CD14-positive monocyte (primary cell): ENCODE results near the gene VIM. TPM values are rescaled to one million over a fixed set of nuclear protein-coding genes. Genes with fewer than 3 reads are reported as not detected.

ENCODE experiments used
- DNase-seq, 3 donors: peaks; one replicate each; pipeline ENCODE4 v3.0.0-alpha.2; 2011 to 2022
- H2AFZ ChIP-seq: 2 replicates; pipeline ENCODE4 v1.6.0; 2012; ENCODE audit warnings: mild to moderate bottlenecking, low read depth, low read length, inconsistent platforms; ENCODE audit not compliant: insufficient read depth, poor library complexity, severe bottlenecking
- H3K27ac ChIP-seq, 2 donors: 1 replicate in 1 of 2; 2 replicates in 1 of 2; pipeline ENCODE4 v1.5.1; 2012 to 2013; ENCODE audit warnings: low read length in 2 of 2, control low read depth in 1 of 2, inconsistent platforms in 1 of 2, low read depth in 1 of 2, mild to moderate bottlenecking in 1 of 2
- H3K27me3 ChIP-seq, 2 donors: one replicate each; pipeline versions ENCODE4 v1.6.0 to v1.6.1; 2011 to 2013; ENCODE audit warnings: low read length in 2 of 2; ENCODE audit not compliant: control insufficient read depth in 2 of 2, insufficient read depth in 2 of 2
- H3K36me3 ChIP-seq, 2 donors: replicated peaks in 1 of 2; 1 replicate in 1 of 2; 2 replicates in 1 of 2; pipeline versions ENCODE4 v1.5.1 to v1.6.1; 2012 to 2013; ENCODE audit warnings: low read length in 2 of 2, control low read depth in 1 of 2, inconsistent platforms in 1 of 2, mild to moderate bottlenecking in 1 of 2; ENCODE audit not compliant: insufficient read depth in 2 of 2, control insufficient read depth in 1 of 2
- H3K4me1 ChIP-seq, 2 donors: 1 replicate in 1 of 2; 2 replicates in 1 of 2; pipeline versions ENCODE4 v1.5.1 to v1.6.1; 2012 to 2013; ENCODE audit warnings: low read length in 2 of 2, control low read depth in 1 of 2, inconsistent platforms in 1 of 2, mild to moderate bottlenecking in 1 of 2, moderate library complexity in 1 of 2; ENCODE audit not compliant: insufficient read depth in 2 of 2, control insufficient read depth in 1 of 2
- H3K4me2 ChIP-seq: replicated peaks from 2 replicates; pipeline ENCODE3; 2012; ENCODE audit warnings: low read length, moderate library complexity, mild to moderate bottlenecking; ENCODE audit not compliant: poor library complexity, severe bottlenecking; ENCODE audit errors: extremely low read depth
- H3K4me3 ChIP-seq, 3 experiments: fragments of 200-600 bp in 1 of 3; sonication (generic) in 1 of 3; replicated peaks in 1 of 3; 1 replicate in 2 of 3; 2 replicates in 1 of 3; pipeline ENCODE4 v1.5.1; 2011 to 2013; ENCODE audit warnings: low read length in 3 of 3, mild to moderate bottlenecking in 3 of 3, control low read depth in 2 of 3, low read depth in 2 of 3, inconsistent platforms in 1 of 3, moderate library complexity in 1 of 3
- H3K79me2 ChIP-seq: 2 replicates; pipeline ENCODE4 v1.6.0; 2012; ENCODE audit warnings: mild to moderate bottlenecking, control low read depth, inconsistent platforms, low read length, moderate library complexity; ENCODE audit not compliant: insufficient read depth
- H3K9ac ChIP-seq: 2 replicates; pipeline ENCODE4 v1.6.0; 2017; ENCODE audit warnings: low read length, mild to moderate bottlenecking; ENCODE audit not compliant: insufficient read depth, poor library complexity, severe bottlenecking
- H3K9me3 ChIP-seq, 2 donors: replicated peaks in 1 of 2; 1 replicate in 1 of 2; 2 replicates in 1 of 2; pipeline versions ENCODE4 v1.5.1 to v1.6.1; 2012 to 2013; ENCODE audit warnings: low read length in 2 of 2, control low read depth in 1 of 2; ENCODE audit not compliant: control insufficient read depth in 1 of 2, insufficient read depth in 1 of 2
- H4K20me1 ChIP-seq: 2 replicates; pipeline ENCODE4 v1.6.0; 2012; ENCODE audit warnings: mild to moderate bottlenecking, low read length, control low read depth, moderate library complexity; ENCODE audit not compliant: insufficient read depth
- H3K27ac Mint-ChIP-seq, 7 donors: one replicate each; pipeline ENCODE4 v1.8.0; 2020; ENCODE audit warnings: mild to moderate bottlenecking in 7 of 7, mixed read lengths in 7 of 7, moderate library complexity in 6 of 7, inconsistent platforms in 2 of 7
- H3K27me3 Mint-ChIP-seq, 3 donors: one replicate each; pipeline ENCODE4 v1.8.0; 2021 to 2022; ENCODE audit warnings: low read depth in 3 of 3, mild to moderate bottlenecking in 3 of 3, mixed read lengths in 3 of 3, moderate library complexity in 3 of 3, inconsistent platforms in 1 of 3
- H3K36me3 Mint-ChIP-seq, 2 donors: one replicate each; pipeline ENCODE4 v1.8.0; 2020; ENCODE audit warnings: mixed read lengths in 2 of 2, inconsistent platforms in 1 of 2, mild to moderate bottlenecking in 1 of 2
- H3K4me1 Mint-ChIP-seq: one replicate; pipeline ENCODE4 v1.8.0; 2020; ENCODE audit warnings: mild to moderate bottlenecking, mixed read lengths
- H3K4me3 Mint-ChIP-seq, 2 donors: one replicate each; pipeline ENCODE4 v1.8.0; 2020; ENCODE audit warnings: mild to moderate bottlenecking in 2 of 2, mixed read lengths in 2 of 2, moderate library complexity in 1 of 2
- H3K9me3 Mint-ChIP-seq, 7 donors: one replicate each; pipeline ENCODE4 v1.8.0; 2020 to 2022; ENCODE audit warnings: mixed read lengths in 7 of 7, mild to moderate bottlenecking in 6 of 7, moderate library complexity in 6 of 7, inconsistent platforms in 2 of 7
- CTCF ChIP-seq: fragments of 200-600 bp; IDR thresholded peaks from one replicate; pipeline ENCODE4 v1.8.0; 2022; ENCODE audit warnings: antibody characterized with exemption, mild to moderate bottlenecking
- WGBS: methylation state at CpG from one replicate; pipeline ENCODE4 v1.1.5; 2013; ENCODE audit warnings: missing lambda C conversion rate; ENCODE audit not compliant: insufficient coverage; 5-methylcytosine and 5-hydroxymethylcytosine counted together
- intact Hi-C, 2 donors: fragments of 100-400 bp; cut with micrococcal nuclease; formaldehyde crosslinking; loops; one replicate each; pipeline versions ENCODE4 v1.15.0 to v1.15.1; 2023
- polyA plus RNA-seq, 3 donors: library from polyadenylated mRNA; depleted of rRNA in 1 of 3; unstranded in 2 of 3; stranded (reverse) in 1 of 3; fragments of 300-500 nt in 2 of 3; fragments of >200 nt in 1 of 3; fragmentation: Illumina TruSeq in 2 of 3; gene quantifications; 1 replicate in 2 of 3; 2 replicates in 1 of 3; pipeline ENCODE4 v1.2.3, GENCODE V29; 2012 to 2021

The VIM gene
- polyA plus RNA-seq, 3 donors = 697 to 4,055 (median 932) TPM

GRCh38 chr10:17238445-17239291 is 10.6 kb downstream of the VIM start:
- peaks cover 43 to 51% of the 10 kb centered on the region in 2 donors for H3K36me3 Mint-ChIP-seq
- Histone ChIP-seq H3K27ac (peak overlapping the region; percentile 10 to 33), H3K9me3 (no peaks in the 10 kb centered on the region), H3K79me2 (peaks cover 10% of the 10 kb centered on the region), H2AFZ (no peak overlapping the region), H3K4me1 (peaks cover 8 to 17% of the 10 kb centered on the region in 2 donors), H3K4me3 (no peak overlapping the region), H3K4me2 (no peak overlapping the region), H4K20me1 (peaks cover 55% of the 10 kb centered on the region), H3K36me3 (peaks cover 46 to 47% of the 10 kb centered on the region in 2 donors), H3K9ac (no peak overlapping the region), H3K27me3 (no peaks in the 10 kb centered on the region)
- no peak for TF ChIP-seq CTCF
- intact Hi-C loops = loop anchor here (5.0 to 10.0 kb wide), 2 partner anchors 36 to 334 kb away; partner anchors contain the start of gene TRDMT1 (in 1 of the 2)
- H3K4me1 Mint-ChIP-seq = peaks cover 13% of the 10 kb centered on the region
- H3K4me3 Mint-ChIP-seq = no peak overlapping the region
- peaks cover 0 to 3% (median 2%) of the 10 kb centered on the region in 3 donors for H3K27me3 Mint-ChIP-seq
- WGBS = 100% methylated on average over 1 of the region's 12 CpGs
- H3K9me3 Mint-ChIP-seq = no peaks in the 10 kb centered on the region
- peak; percentile 40 to 64 (median 45) for DNase-seq
- H3K27ac Mint-ChIP-seq = peak overlapping the region; percentile 68 to 89 (median 79)

GRCh38 chr10:17239345-17240085 is 11.5 kb downstream of the VIM start:
- Histone ChIP-seq H3K79me2 (peaks cover 2% of the 10 kb centered on the region), H4K20me1 (peaks cover 46% of the 10 kb centered on the region), H3K4me3 (no peak overlapping the region), H3K27ac (peak overlapping the region in 1 of 2 donors; percentile 33), H3K36me3 (peaks cover 37 to 39% of the 10 kb centered on the region in 2 donors), H3K27me3 (no peaks in the 10 kb centered on the region), H2AFZ (no peak overlapping the region), H3K4me2 (no peak overlapping the region), H3K9ac (no peak overlapping the region), H3K9me3 (no peaks in the 10 kb centered on the region), H3K4me1 (peaks cover 4 to 11% of the 10 kb centered on the region in 2 donors)
- H3K4me3 Mint-ChIP-seq = no peak overlapping the region
- intact Hi-C loops = loop anchor here (5.0 to 10.0 kb wide), 2 partner anchors 37 to 335 kb away; partner anchors contain the start of gene TRDMT1 (in 1 of the 2)
- H3K36me3 Mint-ChIP-seq = peaks cover 35 to 42% of the 10 kb centered on the region in 2 donors
- peak in 1 of 3 donors; percentile 31 for DNase-seq
- no peaks in the 10 kb centered on the region for H3K9me3 Mint-ChIP-seq
- no peaks in the 10 kb centered on the region for H3K27me3 Mint-ChIP-seq
- no peak for TF ChIP-seq CTCF
- peak overlapping the region; percentile 10 to 89 (median 72) for H3K27ac Mint-ChIP-seq
- H3K4me1 Mint-ChIP-seq = peaks cover 7% of the 10 kb centered on the region
- 100% methylated on average over 6 of the region's 6 CpGs for WGBS
